Keratinocyte (primary cell): ENCODE measurements around the gene RGS1. TPM values are rescaled to one million over a fixed set of nuclear protein-coding genes. Genes with fewer than 3 reads are reported as not detected.

Source experiments
- DNase-seq: peaks from one replicate; pipeline ENCODE4 v3.0.0-alpha.2; 2011; ENCODE audit warnings: low read depth, missing footprints, low spot score
- FAIRE-seq: peaks from 2 replicates; lab custom pipeline; 2011; peaks lifted over from hg19 to GRCh38; lab: Jason Lieb, UNC
- H2AFZ ChIP-seq: 2 replicates; pipeline ENCODE4 v1.6.0; 2012; ENCODE audit warnings: low read length, control low read depth, inconsistent platforms; ENCODE audit not compliant: control insufficient read depth
- H3K27ac ChIP-seq: 2 replicates; pipeline ENCODE4 v1.5.1; 2011; ENCODE audit warnings: low read length; ENCODE audit not compliant: control insufficient read depth, insufficient read depth
- H3K27me3 ChIP-seq: 3 replicates; pipeline ENCODE4 v1.6.0; 2011; ENCODE audit warnings: low read length; ENCODE audit not compliant: control insufficient read depth, insufficient read depth; ENCODE audit errors: extremely low read depth
- H3K36me3 ChIP-seq, 2 experiments: 2 replicates in 1 of 2; 3 replicates in 1 of 2; pipeline ENCODE4 v1.5.1; 2011; ENCODE audit warnings: low read length in 2 of 2, mild to moderate bottlenecking in 1 of 2; ENCODE audit not compliant: control insufficient read depth in 2 of 2, insufficient read depth in 2 of 2; ENCODE audit errors: extremely low read depth in 1 of 2
- H3K4me1 ChIP-seq: 3 replicates; pipeline ENCODE4 v1.5.1; 2011; ENCODE audit warnings: low read length; ENCODE audit not compliant: control insufficient read depth, insufficient read depth; ENCODE audit errors: extremely low read depth
- H3K4me2 ChIP-seq: 3 replicates; pipeline ENCODE4 v1.6.0; 2011; ENCODE audit warnings: low read depth, low read length; ENCODE audit not compliant: control insufficient read depth, insufficient read depth; ENCODE audit errors: extremely low read depth
- H3K4me3 ChIP-seq, 3 experiments: fragments of 200-600 bp in 1 of 3; sonication (generic) in 1 of 3; 2 replicates in 2 of 3; 3 replicates in 1 of 3; pipeline ENCODE4 v1.5.1; 2011 to 2016; ENCODE audit warnings: low read length in 3 of 3, mild to moderate bottlenecking in 3 of 3, control low read depth in 2 of 3, inconsistent platforms in 1 of 3, low read depth in 1 of 3, mixed read lengths in 1 of 3, mixed run types in 1 of 3, moderate library complexity in 1 of 3; ENCODE audit not compliant: control insufficient read depth in 2 of 3, insufficient read depth in 2 of 3; ENCODE audit errors: extremely low read depth in 1 of 3
- H3K79me2 ChIP-seq: 2 replicates; pipeline ENCODE4 v1.6.0; 2012; ENCODE audit warnings: low read length; ENCODE audit not compliant: control insufficient read depth, insufficient read depth
- H3K9ac ChIP-seq: 3 replicates; pipeline ENCODE4 v1.6.0; 2011; ENCODE audit warnings: low read length; ENCODE audit not compliant: control insufficient read depth, insufficient read depth; ENCODE audit errors: extremely low read depth
- H3K9me1 ChIP-seq: 3 replicates; pipeline ENCODE4 v1.6.0; 2011; ENCODE audit warnings: low read length; ENCODE audit not compliant: control insufficient read depth, insufficient read depth; ENCODE audit errors: extremely low read depth
- H3K9me3 ChIP-seq: 2 replicates; pipeline ENCODE4 v1.5.1; 2012; ENCODE audit warnings: low read depth, low read length; ENCODE audit not compliant: control insufficient read depth
- H4K20me1 ChIP-seq: 3 replicates; pipeline ENCODE4 v1.6.0; 2011; ENCODE audit warnings: low read length; ENCODE audit not compliant: control insufficient read depth, insufficient read depth; ENCODE audit errors: extremely low read depth
- CTCF ChIP-seq, 3 experiments: IDR thresholded peaks in 1 of 3; conservative IDR thresholded peaks in 1 of 3; optimal IDR thresholded peaks in 1 of 3; 2 replicates in 2 of 3; 3 replicates in 1 of 3; pipeline versions ENCODE3 to v1.5.1; 2011; ENCODE audit warnings: low read length in 3 of 3, mild to moderate bottlenecking in 3 of 3, moderate library complexity in 2 of 3, control low read depth in 1 of 3, inconsistent platforms in 1 of 3; ENCODE audit not compliant: insufficient read depth in 2 of 3; ENCODE audit errors: extremely low read depth in 1 of 3
- EZH2 ChIP-seq: IDR thresholded peaks from one replicate; pipeline ENCODE4 v1.6.1; 2012; ENCODE audit warnings: inconsistent platforms, mild to moderate bottlenecking, low read length, moderate library complexity
- dilution Hi-C: fragments of 300-500 bp; cut with MboI; formaldehyde crosslinking; loops from one replicate; pipeline ENCODE4 v1.7.0; 2020; ENCODE audit warnings: low sequenced_read_pairs; ENCODE audit not compliant: extremely low pct_ligation_motif_present
- polyA plus RNA-seq, 5 experiments: library from polyadenylated mRNA; depleted of rRNA in 3 of 5; stranded (reverse) in 3 of 5; stranded (forward) in 1 of 5; unstranded in 1 of 5; fragments of >200 nt; gene quantifications; 1 replicate in 1 of 5; 2 replicates in 3 of 5; 3 replicates in 1 of 5; pipeline versions ENCODE4 v1.2.1 to v1.2.3, GENCODE V29; 2011 to 2012; ENCODE audit warnings: missing spikeins in 2 of 5, low read depth in 1 of 5, low replicate concordance in 1 of 5

RGS1 gene
- polyA plus RNA-seq, 1 donor (not counting 4 experiments of a cell fraction or from before 2014, with no cell fraction given), result 0.05 TPM

- no peaks in the 10 kb centered on the region for H3K79me2 ChIP-seq
- TF ChIP-seq CTCF (optimal IDR thresholded peaks at IDR 0.05 in 1 of 3, IDR thresholded peaks at IDR 0.05 in 1 of 3, conservative IDR thresholded peaks at IDR 0.05 in 1 of 3; ENCODE audit: extremely low read depth in 1 of 3, insufficient read depth in 2 of 3, low read length in 3 of 3) (no peak), EZH2 (no peak)
- FAIRE-seq, result peak; percentile 17
- H3K27ac ChIP-seq, result peak overlapping the region; percentile 67
- no peak for DNase-seq
- no peaks in the 10 kb centered on the region for H3K9me1 ChIP-seq
- H2AFZ ChIP-seq, result no peak overlapping the region
- H3K4me3 ChIP-seq, result no peak overlapping the region
- H3K4me1 ChIP-seq, result peaks cover 8% of the 10 kb centered on the region
- H3K9me3 ChIP-seq, result no peaks in the 10 kb centered on the region
- dilution Hi-C loops, result no loop called here
- no peaks in the 10 kb centered on the region for H3K27me3 ChIP-seq
- H3K9ac ChIP-seq, result no peak overlapping the region
- H3K4me2 ChIP-seq, result peak overlapping the region; percentile 13
- no peaks in the 10 kb centered on the region for H3K36me3 ChIP-seq
- H4K20me1 ChIP-seq, result no peaks in the 10 kb centered on the region
Measured at GRCh38 chr1:192538407-192539296, 36.9 kb upstream of the RGS1 start.

GRCh38 chr1:192539297-192540092 lies 36.1 kb upstream of the RGS1 start:
- TF ChIP-seq CTCF (optimal IDR thresholded peaks at IDR 0.05 in 1 of 3, IDR thresholded peaks at IDR 0.05 in 1 of 3, conservative IDR thresholded peaks at IDR 0.05 in 1 of 3; ENCODE audit: extremely low read depth in 1 of 3, insufficient read depth in 2 of 3, low read length in 3 of 3) (no peak), EZH2 (no peak)
- DNase-seq (no peak), FAIRE-seq (peak; percentile 83)
- no peaks in the 10 kb centered on the region for H3K27me3 ChIP-seq
- H3K27ac ChIP-seq, result peak overlapping the region; percentile 67
- H3K4me1 ChIP-seq, result peaks cover 8% of the 10 kb centered on the region
- no peaks in the 10 kb centered on the region for H3K9me3 ChIP-seq
- H4K20me1 ChIP-seq, result no peaks in the 10 kb centered on the region
- H3K79me2 ChIP-seq, result no peaks in the 10 kb centered on the region
- peak overlapping the region; percentile 85 for H2AFZ ChIP-seq
- no peak overlapping the region for H3K4me3 ChIP-seq
- dilution Hi-C loops, result no loop called here
- peak overlapping the region; percentile 13 for H3K4me2 ChIP-seq
- no peaks in the 10 kb centered on the region for H3K36me3 ChIP-seq
- no peaks in the 10 kb centered on the region for H3K9me1 ChIP-seq
- peak overlapping the region; percentile 57 for H3K9ac ChIP-seq
